ENCODE measurements around the gene MAU2.

Gene MAU2

GRCh38 chr19:19306191-19306590, 14.4 kb upstream of the MAU2 start:
- H3K27ac ChIP-seq: no peak overlapping the region
- TF ChIP-seq CTCF (conservative IDR thresholded peaks at IDR 0.05) (no peak), ZFX (IDR thresholded peaks at IDR 0.05) (no peak)

DNA sequence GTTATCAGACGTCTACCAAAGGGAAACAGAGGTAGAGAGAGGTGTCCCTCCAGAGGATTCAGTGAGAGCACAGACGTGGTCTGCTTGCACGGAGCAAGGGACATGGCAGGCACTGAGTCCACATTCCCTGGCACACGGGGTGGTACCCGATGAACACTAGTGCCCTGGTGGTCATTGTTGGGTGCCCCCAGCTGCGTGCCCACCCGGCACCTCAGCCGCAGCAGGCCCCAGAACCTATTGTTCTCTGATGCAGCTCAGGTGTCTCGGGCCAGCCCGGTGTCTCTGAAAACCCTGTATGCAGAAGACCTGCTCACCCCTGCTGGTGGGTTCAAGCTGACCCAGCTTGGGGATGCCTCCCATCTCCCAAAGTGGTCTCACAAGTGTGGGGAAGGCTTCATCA, 12.3 kb upstream of the MAU2 start:
- no peak overlapping the region for H3K27ac ChIP-seq
- TF ChIP-seq CTCF (conservative IDR thresholded peaks at IDR 0.05) (no peak), ZFX (IDR thresholded peaks at IDR 0.05) (no peak)

GRCh38 chr19:19315444-19315843, 5.2 kb upstream of the MAU2 start:
- no peak overlapping the region for H3K27ac ChIP-seq
- TF ChIP-seq CTCF (conservative IDR thresholded peaks at IDR 0.05) (no peak), ZFX (IDR thresholded peaks at IDR 0.05) (no peak)

DNA sequence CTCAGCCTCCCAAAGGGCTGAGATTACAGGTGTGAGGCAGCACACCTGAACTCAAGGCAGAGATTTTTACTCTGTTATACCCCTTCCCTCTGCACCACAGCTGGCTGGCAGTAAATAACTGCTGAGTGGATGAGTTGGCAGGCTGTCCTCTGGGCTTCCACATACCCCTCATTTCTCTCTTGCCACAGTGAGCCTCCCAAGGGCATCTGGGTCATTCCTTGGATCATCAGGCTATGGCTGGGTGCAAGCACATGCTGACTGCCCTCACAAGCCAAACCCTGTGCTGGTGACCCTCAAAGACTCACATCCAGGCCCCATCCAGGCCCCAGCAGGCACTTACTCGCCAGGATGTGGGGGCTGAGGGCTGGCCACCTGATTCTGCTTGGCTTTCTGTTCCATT, 4.5 kb upstream of the MAU2 start:
- no peak overlapping the region for H3K27ac ChIP-seq
- TF ChIP-seq CTCF (conservative IDR thresholded peaks at IDR 0.05) (no peak), ZFX (IDR thresholded peaks at IDR 0.05) (no peak)

DNA sequence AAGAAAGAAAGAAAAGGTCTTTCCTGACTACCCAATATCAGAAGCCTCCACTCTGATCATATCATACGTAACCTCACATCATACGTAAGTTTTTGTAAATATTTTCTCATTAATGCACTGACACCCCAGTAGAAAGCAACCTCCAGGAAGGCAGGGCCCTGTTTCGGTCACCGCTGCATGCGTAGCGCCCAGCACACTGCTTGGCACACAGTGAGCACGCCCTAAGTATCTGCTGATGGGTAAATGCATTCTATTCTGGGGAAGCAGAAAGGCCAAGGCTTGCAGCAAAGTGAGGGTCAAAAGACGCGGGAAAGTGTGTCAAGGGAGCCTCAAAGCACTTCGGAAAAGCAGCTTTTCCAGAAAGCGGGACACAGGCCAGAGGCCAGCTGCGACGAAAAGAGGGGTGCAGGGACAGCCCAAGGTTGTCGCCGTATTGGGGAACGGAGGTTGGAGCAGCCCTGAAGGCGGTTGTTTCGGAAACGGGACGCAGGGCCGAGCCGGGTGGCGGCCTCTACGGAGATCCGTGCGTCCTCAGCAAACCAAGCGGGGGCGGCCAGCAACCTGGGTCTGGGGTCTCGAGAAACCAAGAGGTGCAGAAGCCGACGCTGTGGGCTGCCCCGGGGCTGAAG, 783 bp upstream of the MAU2 start:
- peak overlapping the region; percentile 95 for H3K27ac ChIP-seq
- no peak for TF ChIP-seq ZFX (IDR thresholded peaks at IDR 0.05)
- TF ChIP-seq CTCF (conservative IDR thresholded peaks at IDR 0.05): no peak

DNA sequence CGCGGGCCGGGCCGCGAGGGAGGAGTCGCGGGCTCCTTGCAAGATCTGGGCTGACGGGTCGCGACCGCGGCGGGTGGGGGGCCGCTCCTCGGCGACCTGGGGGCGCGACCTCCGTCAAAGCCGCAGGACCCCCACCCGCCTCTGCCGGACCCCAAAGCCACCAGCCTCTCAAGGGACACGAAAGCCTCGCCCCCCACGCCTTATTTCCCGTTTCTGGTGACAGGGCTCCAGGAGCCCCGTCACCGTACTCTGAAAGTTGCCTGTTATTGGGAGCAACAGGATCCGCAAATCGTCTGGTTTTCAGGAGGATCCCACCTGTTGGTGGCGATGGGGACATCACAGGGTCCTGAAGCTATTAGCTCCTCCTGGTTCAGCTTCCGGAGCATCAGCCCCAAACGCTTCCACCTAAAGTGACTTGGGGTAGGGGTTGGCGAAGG, 530 bp downstream of the MAU2 start:
- TF ChIP-seq CTCF (conservative IDR thresholded peaks at IDR 0.05): no peak
- TF ChIP-seq ZFX (IDR thresholded peaks at IDR 0.05): peak; percentile 72; the same call in 1 of the 2 replicates

GRCh38 chr19:19324059-19324770, 3.6 kb downstream of the MAU2 start:
- TF ChIP-seq ZFX (IDR thresholded peaks at IDR 0.05): no peak
- no peak for TF ChIP-seq CTCF (conservative IDR thresholded peaks at IDR 0.05)
- no peak overlapping the region for H3K27ac ChIP-seq

More for the DNA sequence above, 530 bp downstream of the MAU2 start:
- H3K27ac ChIP-seq: peak overlapping the region; percentile 95

Measured in C4-2B (cell line).